Gastrocnemius medialis (tissue), 4 donors: ENCODE results near the gene PHRF1. TPM values are rescaled to one million over a fixed set of nuclear protein-coding genes. Genes with fewer than 3 reads are reported as not detected.

Experiments used
- ATAC-seq, 2 donors: fragments of 150-250 bp; one replicate each; pipeline ENCODE4 v1.9.1; 2016
- DNase-seq, 2 donors: peaks; one replicate each; pipeline ENCODE4 v3.0.0-alpha.2; 2019
- H3K27ac ChIP-seq, 4 donors: fragments of 200-600 bp; sonication (generic); 1 replicate in 1 of 4; 2 replicates in 3 of 4; pipeline ENCODE4 v1.5.1; 2016 to 2018; ENCODE audit warnings: mild to moderate bottlenecking in 2 of 4, moderate library complexity in 1 of 4
- H3K27me3 ChIP-seq, 3 donors: fragments of 200-600 bp; sonication (generic) in 2 of 3; 1 replicate in 1 of 3; 2 replicates in 2 of 3; pipeline versions ENCODE4 v1.5.1 to v1.6.0; 2016 to 2019; ENCODE audit warnings: mild to moderate bottlenecking in 1 of 3, moderate library complexity in 1 of 3
- H3K36me3 ChIP-seq, 2 donors: fragments of 200-600 bp; sonication (generic) in 1 of 2; one replicate each; pipeline ENCODE4 v1.5.1; 2017 to 2018
- H3K4me1 ChIP-seq, 2 donors: fragments of 200-600 bp; sonication (generic) in 1 of 2; one replicate each; pipeline ENCODE4 v1.5.1; 2016 to 2017; ENCODE audit warnings: mild to moderate bottlenecking in 2 of 2
- H3K4me3 ChIP-seq, 4 donors: fragments of 200-600 bp; sonication (generic) in 3 of 4; 1 replicate in 1 of 4; 2 replicates in 3 of 4; pipeline ENCODE4 v1.5.1; 2016 to 2019; ENCODE audit warnings: mild to moderate bottlenecking in 2 of 4
- H3K9me3 ChIP-seq, 3 donors: fragments of 200-600 bp; sonication (generic) in 2 of 3; 1 replicate in 1 of 3; 2 replicates in 2 of 3; pipeline ENCODE4 v1.5.1; 2016 to 2019
- POLR2A ChIP-seq, 2 donors: fragments of 450-650 bp; IDR thresholded peaks; one replicate each; pipeline ENCODE4 v1.6.1; 2017; ENCODE audit warnings: antibody characterized with exemption in 2 of 2, mild to moderate bottlenecking in 2 of 2, moderate library complexity in 2 of 2
- in situ Hi-C, 4 donors: fragments of 200-750 bp; cut with MboI; loops; one replicate each; pipeline versions ENCODE4 v1.15.0 to v1.8.0; 2017; ENCODE audit warnings: low sequenced_read_pairs in 4 of 4
- intact Hi-C: fragments of 100-400 bp; cut with DNase I; formaldehyde crosslinking; loops from one replicate; pipeline ENCODE4 v1.15.1; 2023; ENCODE audit warnings: low total_unique reads
- total RNA-seq, 4 donors: library from RNA; depleted of rRNA; stranded (reverse); fragments of >200 nt; gene quantifications; one replicate each; pipeline versions ENCODE4 v1.1.0 to v1.2.3, GENCODE V29; 2016
- TF ChIP-seq, protein P1 (sequence below), 5 experiments: fragments of 450-650 bp in 3 of 5; fragments of 200-600 bp in 2 of 5; sonication (generic) in 2 of 5; IDR thresholded peaks in 4 of 5; conservative IDR thresholded peaks in 1 of 5; 1 replicate in 4 of 5; 2 replicates in 1 of 5; pipeline ENCODE4 v1.5.1; 2016 to 2019; ENCODE audit warnings: antibody characterized with exemption in 5 of 5, mild to moderate bottlenecking in 3 of 5, moderate library complexity in 3 of 5

Gene PHRF1
- total RNA-seq, 4 donors from 2014 or later = 9.2 to 22.6 (median 20.8) TPM

DNA sequence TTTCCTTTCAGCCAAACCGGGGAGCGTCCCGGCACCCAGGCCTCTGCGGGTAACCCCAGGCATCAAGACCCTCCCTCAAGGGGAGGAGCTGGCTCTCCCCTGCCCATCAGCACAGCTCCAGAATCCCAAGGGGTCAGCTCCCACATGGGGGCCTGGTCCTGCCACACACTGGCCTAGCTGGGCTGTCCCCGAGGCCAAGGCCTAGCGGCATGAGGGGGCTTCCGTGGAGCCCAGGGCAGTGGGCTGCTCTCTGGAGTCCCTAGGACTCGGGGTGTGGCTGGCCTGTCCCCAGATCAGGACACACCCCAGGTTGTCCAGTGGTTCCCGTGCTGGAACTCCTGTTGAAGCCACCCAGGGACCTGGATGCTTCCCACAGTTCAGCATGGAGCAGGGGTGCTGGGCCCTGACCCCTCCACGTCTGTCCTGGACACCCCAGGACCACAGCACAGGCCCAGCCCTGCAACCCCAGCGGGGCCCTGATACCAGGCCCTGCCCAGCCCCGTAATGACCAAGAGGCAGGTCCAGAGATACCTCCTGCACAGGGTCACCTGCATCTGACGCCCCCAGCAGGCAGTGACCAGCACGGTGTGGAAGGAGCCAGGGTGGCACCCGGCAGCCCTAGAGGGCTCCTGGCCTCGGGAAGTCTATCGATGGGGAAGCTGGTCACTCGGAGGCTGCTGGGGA, 46.4 kb upstream of the PHRF1 start:
- no peak overlapping the region for H3K4me3 ChIP-seq
- peaks cover 18 to 25% of the 10 kb centered on the region in 2 donors for H3K4me1 ChIP-seq
- intact Hi-C loops = no loop called here
- no peak overlapping the region for H3K27ac ChIP-seq
- ATAC-seq (no peak), DNase-seq (no peak)
- no peaks in the 10 kb centered on the region for H3K9me3 ChIP-seq
- TF ChIP-seq, protein P1, sequence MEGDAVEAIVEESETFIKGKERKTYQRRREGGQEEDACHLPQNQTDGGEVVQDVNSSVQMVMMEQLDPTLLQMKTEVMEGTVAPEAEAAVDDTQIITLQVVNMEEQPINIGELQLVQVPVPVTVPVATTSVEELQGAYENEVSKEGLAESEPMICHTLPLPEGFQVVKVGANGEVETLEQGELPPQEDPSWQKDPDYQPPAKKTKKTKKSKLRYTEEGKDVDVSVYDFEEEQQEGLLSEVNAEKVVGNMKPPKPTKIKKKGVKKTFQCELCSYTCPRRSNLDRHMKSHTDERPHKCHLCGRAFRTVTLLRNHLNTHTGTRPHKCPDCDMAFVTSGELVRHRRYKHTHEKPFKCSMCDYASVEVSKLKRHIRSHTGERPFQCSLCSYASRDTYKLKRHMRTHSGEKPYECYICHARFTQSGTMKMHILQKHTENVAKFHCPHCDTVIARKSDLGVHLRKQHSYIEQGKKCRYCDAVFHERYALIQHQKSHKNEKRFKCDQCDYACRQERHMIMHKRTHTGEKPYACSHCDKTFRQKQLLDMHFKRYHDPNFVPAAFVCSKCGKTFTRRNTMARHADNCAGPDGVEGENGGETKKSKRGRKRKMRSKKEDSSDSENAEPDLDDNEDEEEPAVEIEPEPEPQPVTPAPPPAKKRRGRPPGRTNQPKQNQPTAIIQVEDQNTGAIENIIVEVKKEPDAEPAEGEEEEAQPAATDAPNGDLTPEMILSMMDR (IDR thresholded peaks at IDR 0.05 in 4 of 5, conservative IDR thresholded peaks at IDR 0.05 in 1 of 5) = no peak
- no peak for TF ChIP-seq POLR2A (IDR thresholded peaks at IDR 0.05)
- H3K27me3 ChIP-seq = no peaks in the 10 kb centered on the region
- in situ Hi-C loops = no loop called here
- H3K36me3 ChIP-seq = peaks cover 0 to 21% of the 10 kb centered on the region in 2 donors

DNA sequence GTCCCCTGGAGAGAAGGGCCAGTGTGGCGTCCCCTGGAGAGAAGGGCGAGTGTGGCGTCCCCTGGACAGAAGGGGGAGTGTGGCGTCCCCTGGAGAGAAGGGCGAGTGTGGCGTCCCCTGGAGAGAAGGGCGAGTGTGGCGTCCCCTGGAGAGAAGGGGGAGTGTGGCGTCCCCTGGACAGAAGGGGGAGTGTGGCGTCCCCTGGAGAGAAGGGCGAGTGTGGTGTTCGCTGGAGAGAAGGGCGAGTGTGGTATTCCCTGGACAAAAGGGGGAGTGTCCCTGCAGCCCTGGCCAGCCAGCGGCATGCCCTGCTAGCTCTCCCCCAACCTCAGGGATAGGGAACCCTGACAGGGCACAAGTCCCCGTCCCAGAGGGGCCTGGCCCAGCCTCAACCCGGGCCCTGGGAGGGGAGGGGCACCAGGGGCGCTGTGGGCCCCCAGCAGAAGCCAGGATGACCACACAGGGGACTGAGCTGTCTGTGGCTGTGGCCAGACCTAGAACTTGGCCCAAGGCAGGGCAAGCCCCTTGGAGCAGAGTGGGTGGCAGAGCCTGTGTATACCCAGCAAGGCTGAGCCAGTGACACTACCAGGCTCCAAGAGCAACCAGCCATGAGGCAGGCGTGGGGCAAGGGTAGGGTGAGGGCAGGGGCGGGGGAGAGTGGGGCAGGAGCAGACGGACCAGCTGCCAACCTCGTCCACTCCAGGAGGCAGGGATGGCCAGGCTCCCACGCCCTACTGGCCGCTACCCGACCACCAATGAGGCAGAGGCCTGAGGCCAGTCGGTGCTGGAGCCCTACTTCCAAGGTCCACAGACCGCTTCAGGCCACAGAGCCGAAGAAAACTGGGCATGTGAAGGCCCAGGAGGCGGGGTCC, 45.1 kb upstream of the PHRF1 start:
- no peak overlapping the region for H3K4me3 ChIP-seq
- in situ Hi-C loops (no loop called here), intact Hi-C loops (no loop called here)
- no peaks in the 10 kb centered on the region for H3K9me3 ChIP-seq
- H3K27ac ChIP-seq = no peak overlapping the region
- DNase-seq = no peak
- peaks cover 0 to 21% of the 10 kb centered on the region in 2 donors for H3K36me3 ChIP-seq
- H3K4me1 ChIP-seq = peaks cover 18 to 25% of the 10 kb centered on the region in 2 donors
- ATAC-seq = no peak
- H3K27me3 ChIP-seq = no peaks in the 10 kb centered on the region
- no peak for TF ChIP-seq POLR2A (IDR thresholded peaks at IDR 0.05)
- TF ChIP-seq, protein P1 (IDR thresholded peaks at IDR 0.05 in 4 of 5, conservative IDR thresholded peaks at IDR 0.05 in 1 of 5) = no peak

DNA sequence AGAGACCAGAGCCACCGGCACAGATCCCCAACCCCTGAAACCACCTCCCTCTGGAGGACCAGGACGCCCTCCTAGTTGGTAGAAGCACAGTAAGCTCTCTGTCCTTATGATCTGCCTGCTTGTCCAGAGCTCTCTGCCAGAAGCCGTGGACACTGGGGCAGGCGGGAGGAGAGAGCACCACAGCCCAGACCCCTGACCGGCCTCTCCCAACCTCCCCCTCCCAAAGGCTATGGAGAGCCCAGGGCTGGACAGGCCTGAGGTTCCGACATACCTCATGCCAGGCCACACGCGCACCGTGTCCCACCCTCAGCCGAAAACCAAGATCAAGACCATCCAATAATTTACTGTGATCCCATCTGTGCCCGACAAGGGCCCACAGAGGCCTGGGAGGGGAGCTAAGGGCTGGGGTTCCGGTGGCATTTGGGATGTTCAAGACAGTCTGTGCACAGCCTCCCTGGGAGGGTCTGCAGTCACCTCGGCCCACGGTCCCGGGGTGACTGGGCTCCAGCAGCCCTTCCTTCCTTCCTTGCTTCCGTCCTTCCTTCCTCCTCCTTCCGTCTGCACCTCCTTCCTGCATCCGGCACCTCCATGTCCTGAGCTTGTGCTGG, 44.2 kb upstream of the PHRF1 start:
- peaks cover 18 to 31% of the 10 kb centered on the region in 2 donors for H3K4me1 ChIP-seq
- H3K4me3 ChIP-seq = no peak overlapping the region
- DNase-seq (no peak), ATAC-seq (no peak)
- no peak overlapping the region for H3K27ac ChIP-seq
- no peaks in the 10 kb centered on the region for H3K9me3 ChIP-seq
- in situ Hi-C loops (no loop called here), intact Hi-C loops (no loop called here)
- peaks cover 2 to 6% (median 2%) of the 10 kb centered on the region in 3 donors for H3K27me3 ChIP-seq
- H3K36me3 ChIP-seq = peaks cover 0 to 21% of the 10 kb centered on the region in 2 donors
- TF ChIP-seq POLR2A (IDR thresholded peaks at IDR 0.05) = no peak
- TF ChIP-seq, protein P1 (IDR thresholded peaks at IDR 0.05 in 4 of 5, conservative IDR thresholded peaks at IDR 0.05 in 1 of 5) = no peak

DNA sequence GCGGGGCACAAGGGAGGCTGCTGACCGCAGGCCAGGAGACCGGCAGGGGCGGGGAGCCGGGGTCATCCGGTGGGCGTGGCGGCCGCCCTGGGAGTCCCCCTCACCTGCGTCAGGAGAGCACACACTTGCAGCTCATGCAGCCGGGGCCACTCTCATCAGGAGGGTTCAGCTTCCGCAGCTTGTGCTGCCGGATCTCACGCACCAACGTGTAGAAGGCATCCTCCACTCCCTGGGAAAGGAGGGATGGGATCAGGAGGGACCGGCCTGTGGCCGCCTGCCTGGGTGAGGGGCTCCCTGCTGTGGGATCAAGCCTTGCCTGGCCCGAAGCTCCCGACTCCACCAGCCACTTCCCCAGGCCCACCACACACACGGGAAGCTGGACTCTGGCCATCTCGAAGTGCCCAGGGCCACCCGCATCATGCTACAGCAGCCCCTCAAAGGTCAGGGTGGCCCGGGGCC, 43.7 kb upstream of the PHRF1 start:
- TF ChIP-seq, protein P1 (IDR thresholded peaks at IDR 0.05 in 4 of 5, conservative IDR thresholded peaks at IDR 0.05 in 1 of 5) = no peak
- no peak for TF ChIP-seq POLR2A (IDR thresholded peaks at IDR 0.05)
- Histone ChIP-seq H3K9me3 (no peaks in the 10 kb centered on the region), H3K27ac (no peak overlapping the region), H3K4me1 (peaks cover 23 to 36% of the 10 kb centered on the region in 2 donors), H3K4me3 (no peak overlapping the region), H3K27me3 (peaks cover 7 to 11% (median 7%) of the 10 kb centered on the region in 3 donors), H3K36me3 (peaks cover 0 to 21% of the 10 kb centered on the region in 2 donors)
- intact Hi-C loops (no loop called here), in situ Hi-C loops (no loop called here)
- no peak for ATAC-seq
- peak in 1 of 2 donors; percentile 14 for DNase-seq
